ENCODE data around the gene MS4A6E.

The MS4A6E gene

GRCh38 chr11:60347084-60347797 is 20.2 kb downstream of the MS4A6E start:
- H3K4me2 ChIP-seq (ENCODE audit: low read depth, low read length): no peak overlapping the region

GRCh38 chr11:60348116-60348515 is 21.1 kb downstream of the MS4A6E start:
- Histone ChIP-seq H3K27me3 (replicated peaks; ENCODE audit: insufficient read depth, low read length) (no peaks in the 10 kb centered on the region), H3K79me2 (ENCODE audit: low read length) (no peaks in the 10 kb centered on the region), H3K27ac (ENCODE audit: low read length) (no peak overlapping the region), H3K4me1 (ENCODE audit: low read length) (no peaks in the 10 kb centered on the region), H3K9me3 (replicated peaks; ENCODE audit: insufficient read depth, low read length) (no peaks in the 10 kb centered on the region), H3K9ac (ENCODE audit: low read length) (no peak overlapping the region), H2AFZ (ENCODE audit: low read length) (no peak overlapping the region), H3F3A (ENCODE audit: insufficient read depth, low read length) (no peaks in the 10 kb centered on the region), H3K4me3 (ENCODE audit: low read length) (no peak overlapping the region), H3K4me2 (ENCODE audit: low read depth, low read length) (no peak overlapping the region), H4K20me1 (ENCODE audit: insufficient read depth, low read length) (no peaks in the 10 kb centered on the region), H3K9me2 (replicated peaks; ENCODE audit: insufficient read depth, low read length) (no peaks in the 10 kb centered on the region), H3K36me3 (replicated peaks; ENCODE audit: insufficient read depth, low read length) (no peaks in the 10 kb centered on the region)
- no peak for DNase-seq
- no peak for TF ChIP-seq EZH2 (optimal IDR thresholded peaks at IDR 0.05; ENCODE audit: low read depth, low read length)
- TF ChIP-seq CTCF (IDR thresholded peaks at IDR 0.05; ENCODE audit: low read length): no peak
- no peak for TF ChIP-seq EZH2phosphoT487 (IDR thresholded peaks at IDR 0.05; ENCODE audit: low read length)

More at GRCh38 chr11:60347084-60347797, 20.2 kb downstream of the MS4A6E start:
- no peak overlapping the region for H3K4me3 ChIP-seq (ENCODE audit: low read length)
- no peaks in the 10 kb centered on the region for H3K4me1 ChIP-seq (ENCODE audit: low read length)
- TF ChIP-seq CTCF (IDR thresholded peaks at IDR 0.05; ENCODE audit: low read length) (no peak), EZH2phosphoT487 (IDR thresholded peaks at IDR 0.05; ENCODE audit: low read length) (no peak), EZH2 (optimal IDR thresholded peaks at IDR 0.05; ENCODE audit: low read depth, low read length) (no peak)
- no peaks in the 10 kb centered on the region for H4K20me1 ChIP-seq (ENCODE audit: insufficient read depth, low read length)
- no peaks in the 10 kb centered on the region for H3K79me2 ChIP-seq (ENCODE audit: low read length)
- H3F3A ChIP-seq (ENCODE audit: insufficient read depth, low read length): no peaks in the 10 kb centered on the region
- no peaks in the 10 kb centered on the region for H3K27me3 ChIP-seq (replicated peaks; ENCODE audit: insufficient read depth, low read length)
- H3K9ac ChIP-seq (ENCODE audit: low read length): no peak overlapping the region
- no peak for DNase-seq
- H3K36me3 ChIP-seq (replicated peaks; ENCODE audit: insufficient read depth, low read length): no peaks in the 10 kb centered on the region
- no peaks in the 10 kb centered on the region for H3K9me2 ChIP-seq (replicated peaks; ENCODE audit: insufficient read depth, low read length)
- no peak overlapping the region for H3K27ac ChIP-seq (ENCODE audit: low read length)
- H3K9me3 ChIP-seq (replicated peaks; ENCODE audit: insufficient read depth, low read length): no peaks in the 10 kb centered on the region
- H2AFZ ChIP-seq (ENCODE audit: low read length): no peak overlapping the region

- H3K4me2 ChIP-seq (ENCODE audit: low read depth, low read length): no peak overlapping the region
- H3F3A ChIP-seq (ENCODE audit: insufficient read depth, low read length): no peaks in the 10 kb centered on the region
- no peak overlapping the region for H3K4me3 ChIP-seq (ENCODE audit: low read length)
- no peak overlapping the region for H3K9ac ChIP-seq (ENCODE audit: low read length)
- H3K79me2 ChIP-seq (ENCODE audit: low read length): no peaks in the 10 kb centered on the region
- no peaks in the 10 kb centered on the region for H3K9me3 ChIP-seq (replicated peaks; ENCODE audit: insufficient read depth, low read length)
- no peak for DNase-seq
- H3K27me3 ChIP-seq (replicated peaks; ENCODE audit: insufficient read depth, low read length): no peaks in the 10 kb centered on the region
- TF ChIP-seq CTCF (IDR thresholded peaks at IDR 0.05; ENCODE audit: low read length) (no peak), EZH2 (optimal IDR thresholded peaks at IDR 0.05; ENCODE audit: low read depth, low read length) (no peak), EZH2phosphoT487 (IDR thresholded peaks at IDR 0.05; ENCODE audit: low read length) (no peak)
- no peak overlapping the region for H3K27ac ChIP-seq (ENCODE audit: low read length)
- no peak overlapping the region for H2AFZ ChIP-seq (ENCODE audit: low read length)
- H3K9me2 ChIP-seq (replicated peaks; ENCODE audit: insufficient read depth, low read length): no peaks in the 10 kb centered on the region
- no peaks in the 10 kb centered on the region for H3K36me3 ChIP-seq (replicated peaks; ENCODE audit: insufficient read depth, low read length)
- H4K20me1 ChIP-seq (ENCODE audit: insufficient read depth, low read length): no peaks in the 10 kb centered on the region
- no peaks in the 10 kb centered on the region for H3K4me1 ChIP-seq (ENCODE audit: low read length)
These were observed 22.9 kb downstream of the MS4A6E start for GRCh38 chr11:60349990-60350389.
